GM13977 (cell line): ENCODE results near the gene PARVB.

Experiments
- DNase-seq: peaks from one replicate; pipeline ENCODE4 v3.0.0; 2012; ENCODE audit warnings: low spot score
- CTCF ChIP-seq: IDR thresholded peaks from 2 replicates; pipeline ENCODE4 v1.5.1; 2012; ENCODE audit warnings: mild to moderate bottlenecking, control low read depth; ENCODE audit not compliant: insufficient read depth; ENCODE audit errors: extremely low read depth, missing control alignments
- in situ Hi-C: fragments of 300-500 bp; cut with MboI; formaldehyde crosslinking; loops from one replicate; pipeline ENCODE4 v1.12.0; 2022; ENCODE audit warnings: low sequenced_read_pairs, low pct_unique_long_range_greater_than_20kb, mixed read lengths, inconsistent platforms; ENCODE audit not compliant: unreplicated experiment

PARVB gene

GRCh38 chr22:44074337-44074984 is 50.4 kb downstream of the PARVB start:
- no peak for DNase-seq
- TF ChIP-seq CTCF, result no peak
- in situ Hi-C loops, result no loop called here

- no peak for DNase-seq
- in situ Hi-C loops, result loop anchor here (5.0 to 25.0 kb wide), 2 partner anchors 78 to 562 kb away; no protein-coding TSS in a partner anchor
- no peak for TF ChIP-seq CTCF
Measured at GRCh38 chr22:44075022-44075421, 50.9 kb downstream of the PARVB start.

GRCh38 chr22:44075670-44076069 is 51.6 kb downstream of the PARVB start:
- no peak for DNase-seq
- no peak for TF ChIP-seq CTCF
- in situ Hi-C loops, result loop anchor here (5.0 to 25.0 kb wide), 2 partner anchors 78 to 562 kb away; no protein-coding TSS in a partner anchor

- in situ Hi-C loops, result loop anchor here (5.0 to 25.0 kb wide), 2 partner anchors 80 to 560 kb away; no protein-coding TSS in a partner anchor
- DNase-seq, result no peak
- TF ChIP-seq CTCF, result no peak
Measured at GRCh38 chr22:44076825-44077224, 52.7 kb downstream of the PARVB start.

- peak; percentile 84 for DNase-seq
- in situ Hi-C loops, result loop anchor here (25.0 kb wide), 1 partner anchor 556 kb away; no protein-coding TSS in a partner anchor
- peak; percentile 84 for TF ChIP-seq CTCF
Measured at GRCh38 chr22:44080936-44081861, 57.1 kb downstream of the PARVB start.

- TF ChIP-seq CTCF, result no peak
- in situ Hi-C loops, result loop anchor here (25.0 kb wide), 1 partner anchor 554 kb away; no protein-coding TSS in a partner anchor
- DNase-seq, result no peak
Measured at GRCh38 chr22:44082801-44083200, 58.7 kb downstream of the PARVB start.
